Astrocyte (in vitro differentiated cells and primary cell): ENCODE measurements around the gene SAYSD1.

Experiments
- EZH2 ChIP-seq: IDR thresholded peaks from 2 replicates; pipeline ENCODE4 v1.6.1; 2012; ENCODE audit warnings: mild to moderate bottlenecking, low read length, inconsistent platforms; ENCODE audit not compliant: insufficient read depth
- TF ChIP-seq, protein P1 (sequence below): IDR thresholded peaks from 2 replicates; pipeline ENCODE4 v1.5.1; 2011; ENCODE audit warnings: low read depth, mild to moderate bottlenecking, inconsistent platforms, low read length, moderate library complexity; ENCODE audit not compliant: insufficient read depth

DNA sequence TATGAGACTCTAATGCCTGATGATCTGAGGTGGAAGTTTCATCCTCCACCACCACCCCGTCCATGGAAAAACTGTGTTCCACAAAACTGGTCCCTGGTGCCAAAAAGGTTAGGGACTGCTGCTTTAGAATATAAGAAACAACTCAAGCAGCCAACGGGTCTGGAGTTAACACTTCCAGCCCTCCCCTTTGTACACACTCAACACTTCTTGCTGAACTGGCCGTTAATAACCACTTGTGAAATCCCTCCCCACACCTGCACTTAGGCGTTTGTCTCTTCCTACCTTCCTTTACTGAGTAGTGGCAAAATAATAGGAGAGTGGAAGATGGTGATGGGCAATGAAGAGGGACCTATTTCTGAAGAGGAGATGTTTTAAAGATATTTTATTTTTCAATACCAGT, 10.5 kb downstream of the SAYSD1 start:
- TF ChIP-seq, protein P1, sequence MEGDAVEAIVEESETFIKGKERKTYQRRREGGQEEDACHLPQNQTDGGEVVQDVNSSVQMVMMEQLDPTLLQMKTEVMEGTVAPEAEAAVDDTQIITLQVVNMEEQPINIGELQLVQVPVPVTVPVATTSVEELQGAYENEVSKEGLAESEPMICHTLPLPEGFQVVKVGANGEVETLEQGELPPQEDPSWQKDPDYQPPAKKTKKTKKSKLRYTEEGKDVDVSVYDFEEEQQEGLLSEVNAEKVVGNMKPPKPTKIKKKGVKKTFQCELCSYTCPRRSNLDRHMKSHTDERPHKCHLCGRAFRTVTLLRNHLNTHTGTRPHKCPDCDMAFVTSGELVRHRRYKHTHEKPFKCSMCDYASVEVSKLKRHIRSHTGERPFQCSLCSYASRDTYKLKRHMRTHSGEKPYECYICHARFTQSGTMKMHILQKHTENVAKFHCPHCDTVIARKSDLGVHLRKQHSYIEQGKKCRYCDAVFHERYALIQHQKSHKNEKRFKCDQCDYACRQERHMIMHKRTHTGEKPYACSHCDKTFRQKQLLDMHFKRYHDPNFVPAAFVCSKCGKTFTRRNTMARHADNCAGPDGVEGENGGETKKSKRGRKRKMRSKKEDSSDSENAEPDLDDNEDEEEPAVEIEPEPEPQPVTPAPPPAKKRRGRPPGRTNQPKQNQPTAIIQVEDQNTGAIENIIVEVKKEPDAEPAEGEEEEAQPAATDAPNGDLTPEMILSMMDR, result no peak
- TF ChIP-seq EZH2, result no peak
